Sigmoid colon (tissue), 4 donors: Measurements from ENCODE around the gene DYNC1H1.

ENCODE experiments used
- POLR2A ChIP-seq, 2 donors: fragments of 450-650 bp; IDR thresholded peaks; one replicate each; pipeline ENCODE4 v1.6.1; 2016; ENCODE audit warnings: antibody characterized with exemption in 2 of 2, mild to moderate bottlenecking in 2 of 2, moderate library complexity in 2 of 2
- POLR2AphosphoS5 ChIP-seq, 4 donors: sonication (generic); formaldehyde crosslinking; IDR thresholded peaks; one replicate each; pipeline ENCODE4 v1.6.1; 2017; ENCODE audit warnings: antibody characterized with exemption in 4 of 4
- TF ChIP-seq, protein P1 (sequence below), 4 experiments: fragments of 450-650 bp in 3 of 4; fragments of 200-600 bp in 1 of 4; IDR thresholded peaks; one replicate each; pipeline ENCODE4 v1.5.1; 2016 to 2019; ENCODE audit warnings: antibody characterized with exemption in 4 of 4, mild to moderate bottlenecking in 3 of 4, moderate library complexity in 2 of 4

DNA sequence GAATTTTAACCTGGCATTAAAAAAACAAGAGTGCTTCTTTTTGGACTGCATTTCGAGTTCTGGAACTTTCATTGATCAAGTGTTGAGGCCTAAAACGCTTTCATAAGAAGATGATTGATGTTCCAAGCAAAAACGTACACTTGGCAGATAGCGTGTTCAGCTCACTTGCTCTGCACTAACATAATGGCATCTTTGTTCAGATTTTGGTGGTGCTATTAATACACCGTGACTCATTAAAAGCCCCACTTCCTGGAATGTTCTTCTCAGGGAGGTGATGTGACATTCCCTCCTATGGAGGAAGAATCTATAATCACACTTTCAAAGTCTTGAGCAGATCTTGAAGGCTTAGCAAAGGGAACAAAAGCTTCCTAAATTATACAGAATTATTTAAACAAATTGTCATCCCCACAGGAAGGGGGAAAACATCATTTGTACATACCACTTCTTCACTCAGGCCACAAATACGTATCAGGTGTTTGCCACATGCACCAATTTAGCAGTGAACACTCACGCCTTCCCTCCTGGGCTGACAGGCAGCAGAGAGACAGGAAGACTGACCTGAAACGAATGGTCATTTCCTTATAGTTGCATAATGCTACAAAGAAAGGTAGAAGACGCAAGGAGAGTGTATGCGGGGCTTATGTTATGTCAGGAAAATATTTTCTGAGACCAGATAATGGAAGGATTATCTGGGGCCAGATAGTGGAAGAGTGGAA, 107.1 kb downstream of the DYNC1H1 start:
- TF ChIP-seq, protein P1, sequence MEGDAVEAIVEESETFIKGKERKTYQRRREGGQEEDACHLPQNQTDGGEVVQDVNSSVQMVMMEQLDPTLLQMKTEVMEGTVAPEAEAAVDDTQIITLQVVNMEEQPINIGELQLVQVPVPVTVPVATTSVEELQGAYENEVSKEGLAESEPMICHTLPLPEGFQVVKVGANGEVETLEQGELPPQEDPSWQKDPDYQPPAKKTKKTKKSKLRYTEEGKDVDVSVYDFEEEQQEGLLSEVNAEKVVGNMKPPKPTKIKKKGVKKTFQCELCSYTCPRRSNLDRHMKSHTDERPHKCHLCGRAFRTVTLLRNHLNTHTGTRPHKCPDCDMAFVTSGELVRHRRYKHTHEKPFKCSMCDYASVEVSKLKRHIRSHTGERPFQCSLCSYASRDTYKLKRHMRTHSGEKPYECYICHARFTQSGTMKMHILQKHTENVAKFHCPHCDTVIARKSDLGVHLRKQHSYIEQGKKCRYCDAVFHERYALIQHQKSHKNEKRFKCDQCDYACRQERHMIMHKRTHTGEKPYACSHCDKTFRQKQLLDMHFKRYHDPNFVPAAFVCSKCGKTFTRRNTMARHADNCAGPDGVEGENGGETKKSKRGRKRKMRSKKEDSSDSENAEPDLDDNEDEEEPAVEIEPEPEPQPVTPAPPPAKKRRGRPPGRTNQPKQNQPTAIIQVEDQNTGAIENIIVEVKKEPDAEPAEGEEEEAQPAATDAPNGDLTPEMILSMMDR (IDR thresholded peaks at IDR 0.05) = no peak
- TF ChIP-seq POLR2A (IDR thresholded peaks at IDR 0.05) (no peak), POLR2AphosphoS5 (IDR thresholded peaks at IDR 0.05) (no peak)
